Endothelial cell of umbilical vein (primary cell): Measurements from ENCODE around the gene MYF6. TPM values are rescaled to one million over a fixed set of nuclear protein-coding genes. Genes with fewer than 3 reads are reported as not detected.

Experiments used
- BruUV-seq: library from RNA; stranded (reverse); fragments of 400-500 nt; replicated peaks from 2 replicates; lab custom pipeline; 2021; lab: Mats Ljungman, UMichigan
- CTCF ChIA-PET: fragments of 300-600, 350-600 bp; sonication (Branson Sonifier 250); formaldehyde crosslinking; loops from one replicate; lab custom pipeline; 2021; ENCODE audit warnings: antibody characterized with exemption, inconsistent platforms; lab: Charles Lee
- POLR2A ChIA-PET: fragments of 300-600, 350-600 bp; sonication (Branson Sonifier 250); formaldehyde crosslinking; loops from one replicate; lab custom pipeline; 2021; ENCODE audit warnings: antibody characterized with exemption, inconsistent platforms; lab: Charles Lee
- DNase-seq: peaks from one replicate; pipeline ENCODE4 v3.0.0-alpha.2; 2011; ENCODE audit warnings: low read depth, low spot score
- FAIRE-seq: peaks from 2 replicates; lab custom pipeline; 2011; peaks lifted over from hg19 to GRCh38; lab: Jason Lieb, UNC
- H2AFZ ChIP-seq: 2 replicates; pipeline ENCODE4 v1.6.0; 2012; ENCODE audit warnings: low read depth, low read length, control low read depth, inconsistent platforms
- H3K27ac ChIP-seq: 2 replicates; pipeline ENCODE4 v1.5.1; 2011; ENCODE audit warnings: low read depth, mild to moderate bottlenecking, control low read depth, low read length, moderate library complexity; ENCODE audit not compliant: insufficient read depth
- H3K27me3 ChIP-seq, 2 experiments: 2 replicates each; pipeline versions ENCODE4 v1.6.0 to v1.6.1; 2011; ENCODE audit warnings: low read length in 2 of 2, mixed read lengths in 1 of 2; ENCODE audit not compliant: control insufficient read depth in 2 of 2, insufficient read depth in 2 of 2
- H3K36me3 ChIP-seq, 2 experiments: 2 replicates in 1 of 2; 3 replicates in 1 of 2; pipeline ENCODE4 v1.5.1; 2011; ENCODE audit warnings: low read length in 2 of 2, mild to moderate bottlenecking in 1 of 2, moderate library complexity in 1 of 2; ENCODE audit not compliant: control insufficient read depth in 2 of 2, insufficient read depth in 2 of 2; ENCODE audit errors: extremely low read depth in 1 of 2
- H3K4me1 ChIP-seq: 3 replicates; pipeline ENCODE4 v1.5.1; 2011; ENCODE audit warnings: mild to moderate bottlenecking, low read length; ENCODE audit not compliant: control insufficient read depth, insufficient read depth; ENCODE audit errors: extremely low read depth
- H3K4me2 ChIP-seq: 2 replicates; pipeline ENCODE4 v1.6.1; 2011; ENCODE audit warnings: low read length, control low read depth, mixed read lengths; ENCODE audit not compliant: insufficient read depth
- H3K4me3 ChIP-seq, 3 experiments: fragments of 200-600 bp in 1 of 3; sonication (generic), shearing (Covaris generic) in 1 of 3; replicated peaks in 1 of 3; 2 replicates each; pipeline ENCODE4 v1.5.1; 2011 to 2016; ENCODE audit warnings: control low read depth in 3 of 3, low read length in 3 of 3, mild to moderate bottlenecking in 2 of 3, inconsistent platforms in 1 of 3, low read depth in 1 of 3, moderate library complexity in 1 of 3; ENCODE audit not compliant: insufficient read depth in 1 of 3
- H3K79me2 ChIP-seq: 2 replicates; pipeline ENCODE4 v1.6.0; 2012; ENCODE audit warnings: low read length, inconsistent platforms; ENCODE audit not compliant: control insufficient read depth, insufficient read depth
- H3K9ac ChIP-seq: replicated peaks from 2 replicates; pipeline ENCODE3; 2011; ENCODE audit warnings: low read length, control low read depth; ENCODE audit not compliant: insufficient read depth; ENCODE audit errors: extremely low read depth
- H3K9me1 ChIP-seq: replicated peaks from 3 replicates; pipeline ENCODE4 v1.6.0; 2011; ENCODE audit warnings: mild to moderate bottlenecking, low read length; ENCODE audit not compliant: control insufficient read depth, insufficient read depth; ENCODE audit errors: extremely low read depth
- H3K9me3 ChIP-seq: replicated peaks from 2 replicates; pipeline ENCODE4 v1.5.1; 2012; ENCODE audit warnings: low read length, inconsistent platforms; ENCODE audit not compliant: control insufficient read depth, insufficient read depth
- H4K20me1 ChIP-seq: replicated peaks from 2 replicates; pipeline ENCODE3; 2011; ENCODE audit warnings: mild to moderate bottlenecking, low read length; ENCODE audit not compliant: control insufficient read depth, insufficient read depth; ENCODE audit errors: extremely low read depth
- CTCF ChIP-seq, 2 donors: IDR thresholded peaks; 1 replicate in 1 of 2; 2 replicates in 1 of 2; pipeline ENCODE4 v1.5.1; 2011; ENCODE audit warnings: low read length in 2 of 2, mild to moderate bottlenecking in 2 of 2, moderate library complexity in 2 of 2, control low read depth in 1 of 2, inconsistent platforms in 1 of 2, low read depth in 1 of 2; ENCODE audit not compliant: insufficient read depth in 1 of 2; ENCODE audit errors: extremely low read depth in 1 of 2
- EZH2 ChIP-seq: IDR thresholded peaks from 2 replicates; pipeline ENCODE4 v1.6.1; 2012; ENCODE audit warnings: borderline replicate concordance, low read depth, mild to moderate bottlenecking, moderate library complexity, low read length, inconsistent platforms; ENCODE audit not compliant: severe bottlenecking
- FOS ChIP-seq: IDR thresholded peaks from 2 replicates; pipeline ENCODE4 v1.6.1; 2011; ENCODE audit warnings: mild to moderate bottlenecking, low read length, moderate library complexity, borderline replicate concordance; ENCODE audit not compliant: insufficient read depth
- GATA2 ChIP-seq: IDR thresholded peaks from 2 replicates; pipeline ENCODE4 v1.7.0; 2011; ENCODE audit warnings: low read depth, mild to moderate bottlenecking, moderate library complexity, mixed read lengths, low read length; ENCODE audit not compliant: insufficient read length, insufficient read depth
- JUN ChIP-seq: IDR thresholded peaks from 2 replicates; pipeline ENCODE4 v1.6.1; 2011; ENCODE audit warnings: borderline replicate concordance, low read depth; ENCODE audit not compliant: insufficient read length, insufficient read depth
- MAX ChIP-seq: IDR thresholded peaks from 2 replicates; pipeline ENCODE4 v1.6.1; 2011; ENCODE audit not compliant: insufficient read depth, insufficient read length
- MYC ChIP-seq: IDR thresholded peaks from one replicate; pipeline ENCODE4 v1.6.1; 2011; ENCODE audit warnings: mild to moderate bottlenecking, low read depth, low read length
- POLR2A ChIP-seq: IDR thresholded peaks from 2 replicates; pipeline ENCODE4 v1.6.1; 2012; ENCODE audit warnings: low read depth, mild to moderate bottlenecking, control low read depth, low read length
- POLR2AphosphoS5 ChIP-seq: IDR thresholded peaks from 2 replicates; pipeline ENCODE4 v1.6.1; 2012; ENCODE audit warnings: low read depth, mild to moderate bottlenecking, control low read depth, low read length, moderate library complexity; ENCODE audit not compliant: insufficient read depth
- dilution Hi-C: fragments of 300-500 bp; cut with MboI; formaldehyde crosslinking; loops from one replicate; pipeline ENCODE4 v1.15.0; 2019; ENCODE audit warnings: low sequenced_read_pairs; ENCODE audit not compliant: extremely low pct_ligation_motif_present
- intact Hi-C: fragments of 100-400 bp; cut with micrococcal nuclease; formaldehyde crosslinking; loops from one replicate; pipeline ENCODE4 v1.10.0; 2022
- polyA plus RNA-seq, 4 experiments: library from polyadenylated mRNA; depleted of rRNA in 3 of 4; stranded (reverse) in 3 of 4; unstranded in 1 of 4; fragments of >200 nt; gene quantifications; 2 replicates each; pipeline versions ENCODE4 v1.2.1 to v1.2.3, GENCODE V29; 2011 to 2012; ENCODE audit warnings: missing spikeins in 1 of 4
- total RNA-seq: library from RNA; stranded (reverse); gene quantifications from 2 replicates; pipeline ENCODE4 v1.2.3, GENCODE V29; 2021

The MYF6 gene
- total and polyA plus RNA-seq, 2 donors (not counting 3 experiments of a cell fraction or from before 2014, with no cell fraction given): not detected

- dilution Hi-C loops (no loop called here), intact Hi-C loops (no loop called here)
- no peaks in the 10 kb centered on the region for H3K79me2 ChIP-seq
- no peak for DNase-seq
- H3K9ac ChIP-seq: no peak overlapping the region
- H3K4me2 ChIP-seq: no peak overlapping the region
- no peaks in the 10 kb centered on the region for H3K27me3 ChIP-seq
- H3K9me3 ChIP-seq: no peaks in the 10 kb centered on the region
- no peaks in the 10 kb centered on the region for H3K36me3 ChIP-seq
- no TSS peak for BruUV-seq
- H4K20me1 ChIP-seq: no peaks in the 10 kb centered on the region
- POLR2A ChIA-PET: no interaction called here
- FAIRE-seq: no peak
- CTCF ChIA-PET: no interaction called here
- H3K9me1 ChIP-seq: no peaks in the 10 kb centered on the region
- no peaks in the 10 kb centered on the region for H3K4me1 ChIP-seq
- peak overlapping the region; percentile 39 for H2AFZ ChIP-seq
- H3K27ac ChIP-seq: no peak overlapping the region
- no peak overlapping the region for H3K4me3 ChIP-seq
- TF ChIP-seq MYC: no peak
- no peak for TF ChIP-seq POLR2AphosphoS5
- TF ChIP-seq JUN: no peak
- TF ChIP-seq GATA2: no peak
- TF ChIP-seq CTCF (IDR thresholded peaks at IDR 0.05; ENCODE audit: extremely low read depth in 1 of 2, insufficient read depth in 1 of 2, low read depth in 1 of 2, low read length in 2 of 2): no peak
- no peak for TF ChIP-seq FOS
- no peak for TF ChIP-seq MAX
- TF ChIP-seq POLR2A: no peak
- no peak for TF ChIP-seq EZH2
Observed at GRCh38 chr12:80708975-80709328, 1.5 kb downstream of the MYF6 start.
